NCI-H1417 (cell line): Measurements from ENCODE around the gene PNMA3.
"Not testable (repeated sequence)": the region's sequence is repeated elsewhere in the genome, so short reads cannot be mapped to it uniquely, and the experiment has no call there.

ENCODE experiments used
- DNase-seq, 3 experiments: peaks; one replicate each; lab custom pipeline; 2025; lab: John Stamatoyannopoulos, UW

Gene PNMA3

GRCh38 chrX:153074262-153074899 is 18.1 kb downstream of the PNMA3 start:
- no peak for DNase-seq

- no peak for DNase-seq
These were observed 18.7 kb downstream of the PNMA3 start for GRCh38 chrX:153074935-153075334.

GRCh38 chrX:153075366-153075765 is 19.1 kb downstream of the PNMA3 start:
- DNase-seq = no peak

- DNase-seq = not testable (repeated sequence)
These were observed 21.3 kb downstream of the PNMA3 start for GRCh38 chrX:153077437-153078135.

GRCh38 chrX:153083238-153083923 is 27.1 kb downstream of the PNMA3 start:
- DNase-seq = not testable (repeated sequence)

GRCh38 chrX:153102418-153102817 is 46.1 kb downstream of the PNMA3 start:
- no peak for DNase-seq

GRCh38 chrX:153104959-153105358 is 48.7 kb downstream of the PNMA3 start:
- not testable (repeated sequence) for DNase-seq

GRCh38 chrX:153106092-153106801 is 50.0 kb downstream of the PNMA3 start:
- not testable (repeated sequence) for DNase-seq
